ENCODE measurements around the gene ATOX1. TPM values are rescaled to one million over a fixed set of nuclear protein-coding genes. Genes with fewer than 3 reads are reported as not detected.

ATOX1 gene
- total and polyA plus RNA-seq, 2 of the 13 experiments (the other 11 are each of a cell fraction or from before 2014, with no cell fraction given) = 62.4 to 124 TPM

- TF ChIP-seq, protein P1, sequence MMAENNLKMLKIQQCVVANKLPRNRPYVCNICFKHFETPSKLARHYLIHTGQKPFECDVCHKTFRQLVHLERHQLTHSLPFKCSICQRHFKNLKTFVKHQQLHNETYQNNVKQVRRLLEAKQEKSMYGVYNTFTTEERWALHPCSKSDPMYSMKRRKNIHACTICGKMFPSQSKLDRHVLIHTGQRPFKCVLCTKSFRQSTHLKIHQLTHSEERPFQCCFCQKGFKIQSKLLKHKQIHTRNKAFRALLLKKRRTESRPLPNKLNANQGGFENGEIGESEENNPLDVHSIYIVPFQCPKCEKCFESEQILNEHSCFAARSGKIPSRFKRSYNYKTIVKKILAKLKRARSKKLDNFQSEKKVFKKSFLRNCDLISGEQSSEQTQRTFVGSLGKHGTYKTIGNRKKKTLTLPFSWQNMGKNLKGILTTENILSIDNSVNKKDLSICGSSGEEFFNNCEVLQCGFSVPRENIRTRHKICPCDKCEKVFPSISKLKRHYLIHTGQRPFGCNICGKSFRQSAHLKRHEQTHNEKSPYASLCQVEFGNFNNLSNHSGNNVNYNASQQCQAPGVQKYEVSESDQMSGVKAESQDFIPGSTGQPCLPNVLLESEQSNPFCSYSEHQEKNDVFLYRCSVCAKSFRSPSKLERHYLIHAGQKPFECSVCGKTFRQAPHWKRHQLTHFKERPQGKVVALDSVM (CRISPR knock-in tag; IDR thresholded peaks at IDR 0.05) = no peak
- 0 out of 2 replicates have a peak, but pooled peaks have one; percentile 25 for TF ChIP-seq ZNF644 (CRISPR knock-in tag; IDR thresholded peaks at IDR 0.05; ENCODE audit: low read depth)
- TF ChIP-seq ZMYM4 (CRISPR knock-in tag; IDR thresholded peaks at IDR 0.05) = no peak
- no peak for TF ChIP-seq NR2F6 (IDR thresholded peaks at IDR 0.05)
- TF ChIP-seq NR2F6 (CRISPR knock-in tag; IDR thresholded peaks at IDR 0.05) = peak; percentile 50
- TF ChIP-seq CBX2 (IDR thresholded peaks at IDR 0.05; ENCODE audit: low read depth, low read length) = no peak
- no peak for TF ChIP-seq CBX2 (CRISPR knock-in tag; IDR thresholded peaks at IDR 0.05; ENCODE audit: low read depth)
- TF ChIP-seq, protein P2, sequence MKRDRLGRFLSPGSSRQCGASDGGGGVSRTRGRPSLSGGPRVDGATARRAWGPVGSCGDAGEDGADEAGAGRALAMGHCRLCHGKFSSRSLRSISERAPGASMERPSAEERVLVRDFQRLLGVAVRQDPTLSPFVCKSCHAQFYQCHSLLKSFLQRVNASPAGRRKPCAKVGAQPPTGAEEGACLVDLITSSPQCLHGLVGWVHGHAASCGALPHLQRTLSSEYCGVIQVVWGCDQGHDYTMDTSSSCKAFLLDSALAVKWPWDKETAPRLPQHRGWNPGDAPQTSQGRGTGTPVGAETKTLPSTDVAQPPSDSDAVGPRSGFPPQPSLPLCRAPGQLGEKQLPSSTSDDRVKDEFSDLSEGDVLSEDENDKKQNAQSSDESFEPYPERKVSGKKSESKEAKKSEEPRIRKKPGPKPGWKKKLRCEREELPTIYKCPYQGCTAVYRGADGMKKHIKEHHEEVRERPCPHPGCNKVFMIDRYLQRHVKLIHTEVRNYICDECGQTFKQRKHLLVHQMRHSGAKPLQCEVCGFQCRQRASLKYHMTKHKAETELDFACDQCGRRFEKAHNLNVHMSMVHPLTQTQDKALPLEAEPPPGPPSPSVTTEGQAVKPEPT (CRISPR knock-in tag; IDR thresholded peaks at IDR 0.05; ENCODE audit: low read depth) = no peak
- peak; percentile 33; the same call in 1 of the 2 replicates for TF ChIP-seq RARA (CRISPR knock-in tag; IDR thresholded peaks at IDR 0.05)
- no peak for TF ChIP-seq ZNF234 (CRISPR knock-in tag; conservative IDR thresholded peaks at IDR 0.05)
- TF ChIP-seq SAP130 (CRISPR knock-in tag; IDR thresholded peaks at IDR 0.05; ENCODE audit: low read depth) = 0 out of 2 replicates have a peak, but pooled peaks have one; percentile 13
- TF ChIP-seq, protein P3, sequence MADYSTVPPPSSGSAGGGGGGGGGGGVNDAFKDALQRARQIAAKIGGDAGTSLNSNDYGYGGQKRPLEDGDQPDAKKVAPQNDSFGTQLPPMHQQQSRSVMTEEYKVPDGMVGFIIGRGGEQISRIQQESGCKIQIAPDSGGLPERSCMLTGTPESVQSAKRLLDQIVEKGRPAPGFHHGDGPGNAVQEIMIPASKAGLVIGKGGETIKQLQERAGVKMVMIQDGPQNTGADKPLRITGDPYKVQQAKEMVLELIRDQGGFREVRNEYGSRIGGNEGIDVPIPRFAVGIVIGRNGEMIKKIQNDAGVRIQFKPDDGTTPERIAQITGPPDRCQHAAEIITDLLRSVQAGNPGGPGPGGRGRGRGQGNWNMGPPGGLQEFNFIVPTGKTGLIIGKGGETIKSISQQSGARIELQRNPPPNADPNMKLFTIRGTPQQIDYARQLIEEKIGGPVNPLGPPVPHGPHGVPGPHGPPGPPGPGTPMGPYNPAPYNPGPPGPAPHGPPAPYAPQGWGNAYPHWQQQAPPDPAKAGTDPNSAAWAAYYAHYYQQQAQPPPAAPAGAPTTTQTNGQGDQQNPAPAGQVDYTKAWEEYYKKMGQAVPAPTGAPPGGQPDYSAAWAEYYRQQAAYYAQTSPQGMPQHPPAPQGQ (CRISPR knock-in tag; IDR thresholded peaks at IDR 0.05; ENCODE audit: borderline replicate concordance) = no peak
- no peak for TF ChIP-seq ZNF101 (CRISPR knock-in tag; IDR thresholded peaks at IDR 0.05; ENCODE audit: borderline replicate concordance, low read depth)
- TF ChIP-seq, protein P4, sequence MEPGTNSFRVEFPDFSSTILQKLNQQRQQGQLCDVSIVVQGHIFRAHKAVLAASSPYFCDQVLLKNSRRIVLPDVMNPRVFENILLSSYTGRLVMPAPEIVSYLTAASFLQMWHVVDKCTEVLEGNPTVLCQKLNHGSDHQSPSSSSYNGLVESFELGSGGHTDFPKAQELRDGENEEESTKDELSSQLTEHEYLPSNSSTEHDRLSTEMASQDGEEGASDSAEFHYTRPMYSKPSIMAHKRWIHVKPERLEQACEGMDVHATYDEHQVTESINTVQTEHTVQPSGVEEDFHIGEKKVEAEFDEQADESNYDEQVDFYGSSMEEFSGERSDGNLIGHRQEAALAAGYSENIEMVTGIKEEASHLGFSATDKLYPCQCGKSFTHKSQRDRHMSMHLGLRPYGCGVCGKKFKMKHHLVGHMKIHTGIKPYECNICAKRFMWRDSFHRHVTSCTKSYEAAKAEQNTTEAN (CRISPR knock-in tag; conservative IDR thresholded peaks at IDR 0.05) = no peak
- TF ChIP-seq FOXP1 (IDR thresholded peaks at IDR 0.05) = no peak
- TF ChIP-seq FOXP1 (CRISPR knock-in tag; IDR thresholded peaks at IDR 0.05) = 0 out of 2 replicates have a peak, but pooled peaks have one; percentile 12
- no peak for TF ChIP-seq ZNF614 (CRISPR knock-in tag; IDR thresholded peaks at IDR 0.05; ENCODE audit: borderline replicate concordance)
- no peak for TF ChIP-seq GATAD1 (CRISPR knock-in tag; IDR thresholded peaks at IDR 0.05)
- TF ChIP-seq IRX3 (CRISPR knock-in tag; IDR thresholded peaks at IDR 0.05; ENCODE audit: borderline replicate concordance, low read depth) = no peak
- TF ChIP-seq, protein P5, sequence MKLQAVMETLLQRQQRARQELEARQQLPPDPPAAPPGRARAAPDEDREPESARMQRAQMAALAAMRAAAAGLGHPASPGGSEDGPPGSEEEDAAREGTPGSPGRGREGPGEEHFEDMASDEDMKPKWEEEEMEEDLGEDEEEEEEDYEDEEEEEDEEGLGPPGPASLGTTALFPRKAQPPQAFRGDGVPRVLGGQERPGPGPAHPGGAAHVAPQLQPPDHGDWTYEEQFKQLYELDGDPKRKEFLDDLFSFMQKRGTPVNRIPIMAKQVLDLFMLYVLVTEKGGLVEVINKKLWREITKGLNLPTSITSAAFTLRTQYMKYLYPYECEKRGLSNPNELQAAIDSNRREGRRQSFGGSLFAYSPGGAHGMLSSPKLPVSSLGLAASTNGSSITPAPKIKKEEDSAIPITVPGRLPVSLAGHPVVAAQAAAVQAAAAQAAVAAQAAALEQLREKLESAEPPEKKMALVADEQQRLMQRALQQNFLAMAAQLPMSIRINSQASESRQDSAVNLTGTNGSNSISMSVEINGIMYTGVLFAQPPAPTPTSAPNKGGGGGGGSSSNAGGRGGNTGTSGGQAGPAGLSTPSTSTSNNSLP (IDR thresholded peaks at IDR 0.05; ENCODE audit: low read depth, low read length) = peak; percentile 25; the same call in 1 of the 2 replicates
- no peak for TF ChIP-seq MBNL3 (CRISPR knock-in tag; conservative IDR thresholded peaks at IDR 0.05)
- TF ChIP-seq ZNF709 (CRISPR knock-in tag; IDR thresholded peaks at IDR 0.05) = no peak
- TF ChIP-seq ZNF577 (CRISPR knock-in tag; IDR thresholded peaks at IDR 0.05; ENCODE audit: borderline replicate concordance, low read depth) = no peak
- TF ChIP-seq ETV5 (CRISPR knock-in tag; IDR thresholded peaks at IDR 0.05; ENCODE audit: borderline replicate concordance) = peak; percentile 69; the same call in 1 of the 2 replicates
These were observed 50.3 kb downstream of the ATOX1 start (continued) for GRCh38 chr5:151708126-151708525.

Measured in HepG2 (cell line).